ES-I3 (cell line): ENCODE measurements around the gene TBC1D8.

Experiments
- H3K36me3 ChIP-seq: 2 replicates; pipeline ENCODE4 v1.6.1; 2013; ENCODE audit warnings: mild to moderate bottlenecking, low read length, control low read depth, moderate library complexity; ENCODE audit not compliant: insufficient read depth
- H3K4me1 ChIP-seq: 2 replicates; pipeline ENCODE4 v1.6.1; 2013; ENCODE audit warnings: mild to moderate bottlenecking, control low read depth, low read length; ENCODE audit not compliant: insufficient read depth
- H3K9ac ChIP-seq: 2 replicates; pipeline ENCODE4 v1.6.1; 2013; ENCODE audit warnings: low read depth, mild to moderate bottlenecking, low read length, moderate library complexity
- H3K9me3 ChIP-seq: 2 replicates; pipeline ENCODE4 v1.6.1; 2013; ENCODE audit warnings: mild to moderate bottlenecking, low read length, moderate library complexity; ENCODE audit not compliant: control insufficient read depth, insufficient read depth

TBC1D8 gene

GRCh38 chr2:101151146-101151858 lies at the start of gene TBC1D8:
TBC1D8 (minus strand) TSS chr2:101151382; CDS start chr2:101151253, 129 bp downstream.
- peak within 1 kb of the TSS; percentile 77 for H3K9ac ChIP-seq
- no peaks in the 10 kb centered on the region for H3K9me3 ChIP-seq
- no peaks in the 10 kb centered on the region for H3K36me3 ChIP-seq
- peaks cover 18% of the 10 kb centered on the region for H3K4me1 ChIP-seq

DNA sequence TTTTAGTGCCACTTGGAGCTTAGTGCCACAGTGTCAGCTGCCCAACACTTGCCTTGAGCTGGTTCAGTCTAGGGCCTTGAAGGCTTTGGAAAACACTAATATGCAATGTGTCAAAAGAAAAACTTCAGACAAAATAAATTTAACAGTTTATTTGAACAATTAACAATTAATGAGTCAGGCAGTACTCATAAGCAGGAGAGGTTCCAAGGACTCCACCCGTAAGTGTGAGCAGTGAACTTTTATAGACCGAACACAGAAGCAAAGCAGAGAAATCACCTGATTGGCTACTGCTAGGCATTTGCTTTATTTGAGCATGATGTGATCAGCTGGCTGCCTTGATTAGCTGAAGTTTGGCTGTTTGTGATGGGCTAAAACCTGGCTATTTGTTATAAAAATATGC lies 49.5 kb upstream of the TBC1D8 start:
- Histone ChIP-seq H3K9me3 (no peaks in the 10 kb centered on the region), H3K9ac (no peak overlapping the region), H3K4me1 (no peaks in the 10 kb centered on the region), H3K36me3 (no peaks in the 10 kb centered on the region)

DNA sequence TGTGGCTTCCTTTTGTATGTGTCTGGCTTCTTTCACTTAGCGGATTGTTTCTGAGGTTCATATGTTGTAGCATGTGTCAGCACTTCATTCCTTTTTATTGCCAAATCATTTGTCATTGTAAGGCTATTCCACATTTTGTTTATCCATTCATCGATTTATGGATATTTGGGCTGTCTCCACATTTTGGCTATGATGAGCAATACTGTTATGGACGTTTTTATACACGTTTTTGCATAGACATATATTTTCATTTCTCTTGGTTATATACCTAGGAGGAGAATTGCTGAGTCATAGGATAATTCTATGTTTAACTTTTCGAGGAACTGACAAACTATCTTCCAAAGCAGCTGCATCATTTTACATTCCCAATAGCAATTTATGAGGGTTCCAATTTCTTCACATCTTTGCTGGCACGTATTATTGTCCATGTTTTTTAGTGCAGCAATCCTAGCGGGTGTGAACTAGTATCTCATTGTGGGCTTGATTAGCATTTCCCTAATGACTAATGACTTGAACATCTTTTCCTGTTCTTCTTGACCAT lies 48.1 kb upstream of the TBC1D8 start:
- H3K9me3 ChIP-seq: no peaks in the 10 kb centered on the region
- H3K9ac ChIP-seq: no peak overlapping the region
- H3K36me3 ChIP-seq: no peaks in the 10 kb centered on the region
- H3K4me1 ChIP-seq: no peaks in the 10 kb centered on the region

- H3K36me3 ChIP-seq: no peaks in the 10 kb centered on the region
- H3K9me3 ChIP-seq: no peaks in the 10 kb centered on the region
- no peak overlapping the region for H3K9ac ChIP-seq
- H3K4me1 ChIP-seq: no peaks in the 10 kb centered on the region
Measured at GRCh38 chr2:101197814-101198213, 46.6 kb upstream of the TBC1D8 start.

DNA sequence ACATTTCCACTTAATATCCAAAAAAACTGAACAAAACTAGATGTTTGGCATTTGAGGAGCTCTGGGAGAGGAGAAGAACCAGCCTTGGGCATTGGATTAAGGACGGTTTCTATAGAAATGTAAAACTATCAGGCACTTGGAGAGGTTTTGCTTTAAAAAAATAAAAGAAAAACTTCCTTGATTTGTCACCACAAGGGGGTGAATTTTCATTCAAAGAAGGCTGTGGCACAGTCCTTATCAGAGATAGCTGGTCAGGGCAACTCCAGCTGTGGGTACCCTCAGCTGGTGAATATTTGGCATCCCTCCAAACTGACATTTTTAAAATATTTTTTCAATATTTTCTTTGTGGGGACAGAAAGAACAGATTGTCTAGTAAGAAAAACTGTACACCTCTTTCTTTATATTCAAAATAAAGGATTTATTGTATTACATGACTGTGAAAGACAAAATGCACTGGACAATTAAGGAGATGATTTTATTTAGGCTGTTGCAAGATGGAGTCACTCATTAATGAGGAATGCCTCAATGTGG lies 46.1 kb upstream of the TBC1D8 start:
- H3K9ac ChIP-seq: no peak overlapping the region
- H3K9me3 ChIP-seq: no peaks in the 10 kb centered on the region
- H3K4me1 ChIP-seq: no peaks in the 10 kb centered on the region
- no peaks in the 10 kb centered on the region for H3K36me3 ChIP-seq

GRCh38 chr2:101195871-101196661 lies 44.9 kb upstream of the TBC1D8 start:
- H3K36me3 ChIP-seq: no peaks in the 10 kb centered on the region
- H3K9ac ChIP-seq: no peak overlapping the region
- H3K4me1 ChIP-seq: no peaks in the 10 kb centered on the region
- no peaks in the 10 kb centered on the region for H3K9me3 ChIP-seq

DNA sequence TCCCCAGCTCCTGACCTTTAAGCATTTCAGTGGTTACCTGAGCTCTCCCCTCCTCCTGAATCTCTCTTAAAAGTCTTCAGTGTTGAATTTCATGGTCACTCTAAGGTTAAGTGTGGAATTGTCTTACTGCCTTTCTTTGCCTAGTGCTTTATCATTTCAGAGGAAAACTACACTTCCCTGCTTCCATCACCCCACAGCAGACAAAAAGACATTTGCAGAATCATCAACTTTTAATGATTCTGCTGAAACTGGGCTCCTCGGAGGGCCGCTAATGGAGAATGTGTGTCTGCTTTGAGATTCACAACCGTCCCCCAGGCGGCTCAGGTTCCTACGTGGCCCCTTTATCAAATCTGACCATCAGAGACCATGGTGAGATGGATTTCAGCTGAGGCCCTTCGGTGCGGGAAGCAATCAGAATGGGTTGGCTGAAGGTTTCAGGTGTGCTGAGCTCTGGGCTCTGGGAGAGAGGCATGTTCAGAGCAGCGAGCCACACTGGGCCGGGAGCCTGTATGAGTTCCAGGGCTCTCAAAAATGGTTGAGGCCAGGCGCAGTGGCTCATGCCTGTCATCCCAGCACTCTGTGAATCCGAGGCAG lies 41.9 kb upstream of the TBC1D8 start:
- Histone ChIP-seq H3K4me1 (no peaks in the 10 kb centered on the region), H3K9ac (no peak overlapping the region), H3K36me3 (no peaks in the 10 kb centered on the region), H3K9me3 (no peaks in the 10 kb centered on the region)

- Histone ChIP-seq H3K4me1 (no peaks in the 10 kb centered on the region), H3K9me3 (peaks cover 3% of the 10 kb centered on the region; the same call in 1 of the 2 replicates), H3K36me3 (no peaks in the 10 kb centered on the region), H3K9ac (no peak overlapping the region)
Measured at GRCh38 chr2:101190747-101191516, 39.8 kb upstream of the TBC1D8 start.

GRCh38 chr2:101188683-101189405 lies 37.7 kb upstream of the TBC1D8 start:
- H3K9me3 ChIP-seq: peaks cover 3% of the 10 kb centered on the region; the same call in 1 of the 2 replicates
- H3K36me3 ChIP-seq: no peaks in the 10 kb centered on the region
- peaks cover 6% of the 10 kb centered on the region for H3K4me1 ChIP-seq
- H3K9ac ChIP-seq: no peak overlapping the region

GRCh38 chr2:101187131-101187530 lies 35.9 kb upstream of the TBC1D8 start:
- no peak overlapping the region for H3K9ac ChIP-seq
- no peaks in the 10 kb centered on the region for H3K36me3 ChIP-seq
- H3K9me3 ChIP-seq: peaks cover 3% of the 10 kb centered on the region; the same call in 1 of the 2 replicates
- H3K4me1 ChIP-seq: peaks cover 6% of the 10 kb centered on the region

- Histone ChIP-seq H3K9ac (no peak overlapping the region), H3K4me1 (peaks cover 6% of the 10 kb centered on the region), H3K36me3 (no peaks in the 10 kb centered on the region), H3K9me3 (peaks cover 3% of the 10 kb centered on the region; the same call in 1 of the 2 replicates)
Measured at GRCh38 chr2:101185656-101186055, 34.5 kb upstream of the TBC1D8 start.

- peaks cover 6% of the 10 kb centered on the region for H3K4me1 ChIP-seq
- H3K36me3 ChIP-seq: no peaks in the 10 kb centered on the region
- H3K9ac ChIP-seq: no peak overlapping the region
- peaks cover 3% of the 10 kb centered on the region; the same call in 1 of the 2 replicates for H3K9me3 ChIP-seq
Measured at GRCh38 chr2:101185085-101185484, 33.9 kb upstream of the TBC1D8 start.

GRCh38 chr2:101179982-101180381 lies 28.8 kb upstream of the TBC1D8 start:
- no peak overlapping the region for H3K9ac ChIP-seq
- no peaks in the 10 kb centered on the region for H3K36me3 ChIP-seq
- no peaks in the 10 kb centered on the region for H3K9me3 ChIP-seq
- H3K4me1 ChIP-seq: peaks cover 1% of the 10 kb centered on the region
